Left forelimb (tissue), 1 donor: Measurements from ENCODE around the gene INO80E.

Source experiments
- DNase-seq: peaks from one replicate; pipeline ENCODE4 v3.0.0-alpha.2; 2018; ENCODE audit warnings: low spot score

INO80E gene

GRCh38 chr16:29993191-29993902 is 2.7 kb upstream of the INO80E start:
- DNase-seq: peak; percentile 46

- DNase-seq: no peak
Observed at GRCh38 chr16:29993903-29994599, 2.0 kb upstream of the INO80E start.

- DNase-seq: peak; percentile 60
Observed at GRCh38 chr16:29994600-29995323, 1.3 kb upstream of the INO80E start.

- peak; percentile 93 for DNase-seq
Observed at GRCh38 chr16:29995324-29995910, 624 bp upstream of the INO80E start, which contains the start of gene HIRIP3. TSS of gene HIRIP3 (minus strand) at chr16:29995617. CDS start at chr16:29995605, 12 bp downstream.

- DNase-seq: no peak
Observed at GRCh38 chr16:29996766-29997250, 767 bp downstream of the INO80E start.

- DNase-seq: no peak
Observed at GRCh38 chr16:29999605-30000004, 3.6 kb downstream of the INO80E start.

- DNase-seq: peak; percentile 60
Observed at GRCh38 chr16:30000735-30001631, 4.9 kb downstream of the INO80E start.

GRCh38 chr16:30002614-30003346 is 6.7 kb downstream of the INO80E start:
- no peak for DNase-seq

GRCh38 chr16:30003670-30004423 is 7.8 kb downstream of the INO80E start:
- DNase-seq: no peak

GRCh38 chr16:30004424-30004776 is 8.4 kb downstream of the INO80E start:
- no peak for DNase-seq

- DNase-seq: no peak
Observed at GRCh38 chr16:30004811-30005242, 8.8 kb downstream of the INO80E start.

- no peak for DNase-seq
Observed at GRCh38 chr16:30005341-30006094, 9.5 kb downstream of the INO80E start.

GRCh38 chr16:30006095-30006473 is 10.0 kb downstream of the INO80E start:
- DNase-seq: no peak

- no peak for DNase-seq
Observed at GRCh38 chr16:30006659-30007377, 10.8 kb downstream of the INO80E start.

GRCh38 chr16:30007378-30007895 is 11.4 kb downstream of the INO80E start:
- no peak for DNase-seq

GRCh38 chr16:30009085-30009862 is 13.2 kb downstream of the INO80E start:
- DNase-seq: no peak
